Upper lobe of left lung (tissue), 4 donors: Measurements from ENCODE around the gene ZKSCAN5.

Experiments used
- EP300 ChIP-seq, 4 donors: sonication (generic); formaldehyde crosslinking; IDR thresholded peaks; one replicate each; pipeline ENCODE4 v1.5.1; 2017; ENCODE audit warnings: antibody characterized with exemption in 4 of 4, control low read depth in 2 of 4
- POLR2A ChIP-seq, 4 donors: fragments of 450-650 bp; IDR thresholded peaks; one replicate each; pipeline ENCODE4 v1.5.1; 2016 to 2017; ENCODE audit warnings: antibody characterized with exemption in 4 of 4, mild to moderate bottlenecking in 2 of 4
- POLR2AphosphoS5 ChIP-seq, 2 donors: sonication (generic); formaldehyde crosslinking; IDR thresholded peaks; one replicate each; pipeline ENCODE4 v1.5.1; 2017; ENCODE audit warnings: antibody characterized with exemption in 2 of 2
- TF ChIP-seq, protein P1 (sequence below), 6 experiments: fragments of 450-650 bp in 4 of 6; fragments of 200-600 bp in 2 of 6; sonication (generic) in 2 of 6; IDR thresholded peaks; one replicate each; pipeline ENCODE4 v1.5.1; 2016 to 2019; ENCODE audit warnings: antibody characterized with exemption in 6 of 6

DNA sequence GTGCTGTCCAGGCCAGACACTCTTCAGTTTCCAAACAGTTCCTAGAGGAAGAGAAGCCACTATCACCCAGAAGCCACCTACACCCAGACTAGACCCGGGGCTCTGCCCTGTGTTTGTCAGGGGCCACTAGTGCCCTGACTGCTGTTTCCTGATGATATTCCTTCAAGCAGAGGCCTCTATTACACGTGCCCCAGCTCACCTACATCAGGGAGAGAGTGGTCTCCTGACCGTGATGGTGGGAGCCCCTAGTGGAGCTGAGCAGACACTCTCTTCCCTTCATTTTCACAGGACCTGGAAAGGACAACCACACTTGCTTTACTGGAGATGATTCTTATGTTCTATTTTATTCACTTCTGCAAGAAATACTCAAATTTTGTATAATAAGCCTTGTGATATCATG, 13.6 kb upstream of the ZKSCAN5 start:
- TF ChIP-seq, protein P1, sequence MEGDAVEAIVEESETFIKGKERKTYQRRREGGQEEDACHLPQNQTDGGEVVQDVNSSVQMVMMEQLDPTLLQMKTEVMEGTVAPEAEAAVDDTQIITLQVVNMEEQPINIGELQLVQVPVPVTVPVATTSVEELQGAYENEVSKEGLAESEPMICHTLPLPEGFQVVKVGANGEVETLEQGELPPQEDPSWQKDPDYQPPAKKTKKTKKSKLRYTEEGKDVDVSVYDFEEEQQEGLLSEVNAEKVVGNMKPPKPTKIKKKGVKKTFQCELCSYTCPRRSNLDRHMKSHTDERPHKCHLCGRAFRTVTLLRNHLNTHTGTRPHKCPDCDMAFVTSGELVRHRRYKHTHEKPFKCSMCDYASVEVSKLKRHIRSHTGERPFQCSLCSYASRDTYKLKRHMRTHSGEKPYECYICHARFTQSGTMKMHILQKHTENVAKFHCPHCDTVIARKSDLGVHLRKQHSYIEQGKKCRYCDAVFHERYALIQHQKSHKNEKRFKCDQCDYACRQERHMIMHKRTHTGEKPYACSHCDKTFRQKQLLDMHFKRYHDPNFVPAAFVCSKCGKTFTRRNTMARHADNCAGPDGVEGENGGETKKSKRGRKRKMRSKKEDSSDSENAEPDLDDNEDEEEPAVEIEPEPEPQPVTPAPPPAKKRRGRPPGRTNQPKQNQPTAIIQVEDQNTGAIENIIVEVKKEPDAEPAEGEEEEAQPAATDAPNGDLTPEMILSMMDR (IDR thresholded peaks at IDR 0.05), result no peak
- TF ChIP-seq EP300 (IDR thresholded peaks at IDR 0.05) (no peak), POLR2A (IDR thresholded peaks at IDR 0.05) (no peak), POLR2AphosphoS5 (IDR thresholded peaks at IDR 0.05) (no peak)
